Aorta (tissue), 5 donors: ENCODE measurements around the gene PRPF19. TPM values are rescaled to one million over a fixed set of nuclear protein-coding genes. Genes with fewer than 3 reads are reported as not detected.

Experiments
- ATAC-seq: fragments of 200-7000 bp; cut with Tn5 transposase; one replicate; pipeline ENCODE4 v1.9.1; 2022; ENCODE audit warnings: moderate library complexity; ENCODE audit not compliant: low FRiP score
- DNase-seq, 2 donors: peaks; one replicate each; pipeline ENCODE4 v3.0.0-alpha.2; 2020
- H3K27ac ChIP-seq, 2 donors: one replicate each; pipeline ENCODE4 v1.5.1; 2013; ENCODE audit warnings: low read length in 2 of 2, mild to moderate bottlenecking in 2 of 2, moderate library complexity in 2 of 2, control low read depth in 1 of 2, inconsistent platforms in 1 of 2, low read depth in 1 of 2
- H3K27me3 ChIP-seq, 2 donors: one replicate each; pipeline ENCODE4 v1.6.1; 2013; ENCODE audit warnings: control low read depth in 1 of 2, low read length in 1 of 2, mild to moderate bottlenecking in 1 of 2, moderate library complexity in 1 of 2; ENCODE audit not compliant: insufficient read depth in 2 of 2, control insufficient read depth in 1 of 2
- H3K36me3 ChIP-seq, 2 donors: one replicate each; pipeline ENCODE4 v1.6.1; 2013; ENCODE audit warnings: control low read depth in 1 of 2, low read length in 1 of 2, mild to moderate bottlenecking in 1 of 2; ENCODE audit not compliant: insufficient read depth in 2 of 2, control insufficient read depth in 1 of 2
- H3K4me1 ChIP-seq, 2 donors: one replicate each; pipeline ENCODE4 v1.6.1; 2013; ENCODE audit warnings: low read length in 2 of 2, control low read depth in 1 of 2, mild to moderate bottlenecking in 1 of 2, moderate library complexity in 1 of 2; ENCODE audit not compliant: insufficient read depth in 2 of 2, control insufficient read depth in 1 of 2
- H3K4me3 ChIP-seq, 2 donors: one replicate each; pipeline ENCODE4 v1.5.1; 2013; ENCODE audit warnings: low read length in 2 of 2, control low read depth in 1 of 2, mild to moderate bottlenecking in 1 of 2
- H3K9me3 ChIP-seq: one replicate; pipeline ENCODE4 v1.6.1; 2013; ENCODE audit warnings: mild to moderate bottlenecking, low read length; ENCODE audit not compliant: control insufficient read depth
- WGBS, 2 donors: extraction: QIAGEN DNeasy Blood & Tissue Kit; methylation state at CpG; one replicate each; pipeline ENCODE4 v1.1.7; 2013; 5-methylcytosine and 5-hydroxymethylcytosine counted together
- intact Hi-C, 2 donors: fragments of 100-400 bp; cut with DNase I; formaldehyde crosslinking; loops; one replicate each; pipeline versions ENCODE4 v1.14.2 to v1.15.0; 2022
- polyA plus RNA-seq, 2 donors: library from polyadenylated mRNA; stranded (reverse); fragments of 200-250 nt; gene quantifications; one replicate each; pipeline ENCODE4 v1.2.3, GENCODE V29; 2013
- total RNA-seq, 2 donors: library from RNA; stranded (reverse); fragmentation: NEBNext Ultra II Directional; extraction: Animal tissue kit (Norgen Biotek cat#: 25700); gene quantifications; one replicate each; pipeline ENCODE4 v1.2.1, GENCODE V29; 2021
- donor health status: healthy with polysubstance abuse.
- donor health status: Bipolar disorder and iron deficiency.
- donor health status: DM: no; HTN: no; CAD: no.
- donor health status: DM: no; HTN: no; CAD: no.
- donor health status: DM: yes; HTN: yes; CAD: no.

Gene PRPF19
- total and polyA plus RNA-seq, 4 donors, result 31.3 to 55.6 (median 43.5) TPM

- no peaks in the 10 kb centered on the region for H3K27me3 ChIP-seq
- peaks cover 0 to 6% of the 10 kb centered on the region in 2 donors for H3K36me3 ChIP-seq
- H3K4me3 ChIP-seq, result no peak overlapping the region
- no peak for DNase-seq
- no peak for ATAC-seq
- H3K27ac ChIP-seq, result no peak overlapping the region
- 35 to 36% methylated on average over 69 to 78 of the region's 78 CpGs for WGBS, 2 donors
- intact Hi-C loops, result no loop called here
- no peaks in the 10 kb centered on the region for H3K4me1 ChIP-seq
- no peaks in the 10 kb centered on the region for H3K9me3 ChIP-seq
Measured at GRCh38 chr11:60852117-60852981, 54.0 kb downstream of the PRPF19 start.

DNA sequence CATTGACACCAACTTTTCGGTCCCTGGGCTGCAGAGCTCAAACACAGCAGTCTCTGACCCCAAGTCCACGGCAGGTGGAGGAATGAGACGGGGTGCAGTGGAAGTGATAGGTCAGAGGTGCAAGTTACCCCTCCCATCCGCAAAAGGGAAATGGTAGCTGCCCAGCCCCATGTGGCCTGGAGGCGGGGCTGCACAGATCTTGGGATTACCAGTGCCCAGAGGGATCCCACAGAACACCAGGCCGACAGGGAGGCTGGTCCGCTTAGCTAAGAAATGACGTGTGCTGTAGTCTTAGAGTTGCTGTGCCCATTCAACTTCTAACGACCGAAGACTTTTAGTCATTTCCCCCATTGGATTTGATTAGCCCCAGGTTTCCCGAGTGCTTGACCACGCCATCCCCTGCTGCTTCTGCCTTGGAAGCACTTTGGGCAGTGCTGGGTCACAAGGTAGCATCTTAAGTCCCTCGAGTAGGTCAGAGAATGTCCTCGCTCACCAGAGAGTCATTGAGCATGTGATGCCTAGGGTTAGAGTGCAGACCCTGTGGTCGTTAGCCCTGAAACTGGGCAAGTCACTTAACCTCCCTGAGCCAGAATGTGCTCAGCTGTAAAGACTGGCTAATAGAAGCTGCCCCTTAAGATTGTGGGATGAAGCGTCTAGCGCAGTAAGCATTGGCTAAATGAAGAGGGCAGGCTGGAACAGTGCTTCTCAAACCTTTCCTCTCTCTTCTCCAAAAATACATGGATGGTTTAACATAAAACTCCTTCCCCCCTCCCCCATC, 54.9 kb downstream of the PRPF19 start:
- H3K9me3 ChIP-seq, result no peaks in the 10 kb centered on the region
- no peak for DNase-seq
- WGBS, 2 donors, result 92 to 95% methylated on average over 17 of the region's 17 CpGs
- H3K4me1 ChIP-seq, result no peaks in the 10 kb centered on the region
- peaks cover 0 to 6% of the 10 kb centered on the region in 2 donors for H3K36me3 ChIP-seq
- no peak overlapping the region for H3K27ac ChIP-seq
- no peak for ATAC-seq
- intact Hi-C loops, result no loop called here
- H3K27me3 ChIP-seq, result no peaks in the 10 kb centered on the region
- H3K4me3 ChIP-seq, result no peak overlapping the region

- WGBS, 2 donors, result 90 to 91% methylated on average over 29 of the region's 29 CpGs
- H3K9me3 ChIP-seq, result no peaks in the 10 kb centered on the region
- H3K4me1 ChIP-seq, result no peaks in the 10 kb centered on the region
- no peak for DNase-seq
- H3K4me3 ChIP-seq, result no peak overlapping the region
- H3K27me3 ChIP-seq, result no peaks in the 10 kb centered on the region
- H3K36me3 ChIP-seq, result peaks cover 0 to 6% of the 10 kb centered on the region in 2 donors
- H3K27ac ChIP-seq, result no peak overlapping the region
- ATAC-seq, result no peak
- intact Hi-C loops, result loop anchor here in 1 of 2 donors (10.0 kb wide), 1 partner anchor 545 kb away; the partner anchor contains the start of gene TMEM216
Measured at GRCh38 chr11:60849641-60850520, 56.5 kb downstream of the PRPF19 start.

DNA sequence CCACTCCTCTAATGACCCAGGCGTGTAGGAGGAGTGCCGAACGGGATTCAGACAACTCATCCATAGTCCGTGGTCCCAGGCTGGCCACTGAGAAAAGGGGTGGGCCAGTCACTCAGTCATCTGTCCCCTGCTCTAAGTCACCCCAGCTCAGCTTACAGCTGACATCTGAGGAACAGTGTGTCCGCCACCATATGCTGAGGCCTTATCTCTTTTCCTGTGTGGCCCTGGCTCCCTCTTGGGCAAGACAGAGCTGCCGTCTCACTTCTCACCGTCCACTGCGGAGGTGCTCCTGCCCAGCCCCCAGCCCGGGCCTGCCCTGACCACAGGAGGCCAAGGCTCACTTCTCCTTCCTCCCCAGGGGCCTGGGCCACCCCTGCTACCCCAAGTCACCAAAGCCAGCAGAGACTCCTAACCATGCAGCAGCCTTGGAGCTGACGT, 57.7 kb downstream of the PRPF19 start:
- 83 to 84% methylated on average over 10 of the region's 10 CpGs for WGBS, 2 donors
- Histone ChIP-seq H3K36me3 (peaks cover 0 to 6% of the 10 kb centered on the region in 2 donors), H3K27me3 (no peaks in the 10 kb centered on the region), H3K4me3 (no peak overlapping the region), H3K27ac (no peak overlapping the region), H3K9me3 (no peaks in the 10 kb centered on the region), H3K4me1 (peaks cover 0 to 1% of the 10 kb centered on the region in 2 donors)
- DNase-seq (no peak), ATAC-seq (no peak)
- intact Hi-C loops, result loop anchor here in 1 of 2 donors (10.0 kb wide), 1 partner anchor 546 kb away; the partner anchor contains the start of gene TMEM216

GRCh38 chr11:60847896-60848295, 58.5 kb downstream of the PRPF19 start:
- Histone ChIP-seq H3K27me3 (no peaks in the 10 kb centered on the region), H3K9me3 (no peaks in the 10 kb centered on the region), H3K4me3 (no peak overlapping the region), H3K36me3 (peaks cover 0 to 6% of the 10 kb centered on the region in 2 donors), H3K27ac (no peak overlapping the region), H3K4me1 (peaks cover 0 to 4% of the 10 kb centered on the region in 2 donors)
- intact Hi-C loops, result loop anchor here in 1 of 2 donors (10.0 kb wide), 1 partner anchor 547 kb away; the partner anchor contains the start of gene TMEM216
- ATAC-seq (no peak), DNase-seq (no peak)
- WGBS, 2 donors, result 90 to 91% methylated on average over 12 of the region's 12 CpGs

GRCh38 chr11:60847281-60847680, 59.1 kb downstream of the PRPF19 start:
- intact Hi-C loops, result loop anchor here in 1 of 2 donors (10.0 kb wide), 1 partner anchor 548 kb away; the partner anchor contains the start of gene TMEM216
- WGBS, 2 donors, result 70 to 81% methylated on average over 13 of the region's 13 CpGs

DNA sequence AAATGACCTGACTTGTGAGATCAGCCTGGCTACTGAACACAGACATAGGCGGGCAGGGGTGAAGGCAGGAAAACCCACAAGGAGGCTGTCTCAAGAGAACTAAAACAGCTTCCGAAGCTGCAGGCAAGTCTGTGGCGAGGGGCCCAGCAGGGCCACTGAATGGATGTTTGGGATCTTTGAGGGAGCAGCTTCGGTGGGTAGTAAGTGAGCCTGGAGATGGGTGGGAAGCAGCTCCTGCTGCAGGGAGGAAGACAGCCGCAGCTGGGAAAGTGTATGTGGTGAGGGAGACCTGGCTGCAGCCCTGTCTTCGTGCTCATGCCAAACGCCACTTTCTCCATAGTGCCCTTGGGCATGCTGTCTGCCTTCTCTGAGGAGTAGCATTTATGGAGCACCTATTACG, 61.0 kb downstream of the PRPF19 start:
- Histone ChIP-seq H3K27ac (no peak overlapping the region), H3K27me3 (no peaks in the 10 kb centered on the region), H3K9me3 (no peaks in the 10 kb centered on the region), H3K4me3 (no peak overlapping the region), H3K36me3 (peaks cover 0 to 2% of the 10 kb centered on the region in 2 donors), H3K4me1 (peaks cover 0 to 7% of the 10 kb centered on the region in 2 donors)
- no peak for DNase-seq
- ATAC-seq, result no peak
- intact Hi-C loops, result loop anchor here in 1 of 2 donors (10.0 kb wide), 1 partner anchor 549 kb away; the partner anchor contains the start of gene TMEM216
- WGBS, 2 donors, result 84 to 86% methylated on average over 8 of the region's 8 CpGs

More at GRCh38 chr11:60847281-60847680, 59.1 kb downstream of the PRPF19 start:
- H3K36me3 ChIP-seq, result peaks cover 0 to 6% of the 10 kb centered on the region in 2 donors
- no peak overlapping the region for H3K4me3 ChIP-seq
- DNase-seq (no peak), ATAC-seq (no peak)
- H3K27ac ChIP-seq, result no peak overlapping the region
- H3K27me3 ChIP-seq, result no peaks in the 10 kb centered on the region
- H3K4me1 ChIP-seq, result peaks cover 0 to 4% of the 10 kb centered on the region in 2 donors
- no peaks in the 10 kb centered on the region for H3K9me3 ChIP-seq

- DNase-seq (no peak), ATAC-seq (no peak)
- Histone ChIP-seq H3K4me1 (peaks cover 0 to 7% of the 10 kb centered on the region in 2 donors), H3K27me3 (no peaks in the 10 kb centered on the region), H3K27ac (no peak overlapping the region), H3K9me3 (no peaks in the 10 kb centered on the region), H3K4me3 (no peak overlapping the region), H3K36me3 (peaks cover 0 to 2% of the 10 kb centered on the region in 2 donors)
- intact Hi-C loops, result loop anchor here (5.0 to 10.0 kb wide), 4 partner anchors 62 to 550 kb away; partner anchors contain the start of genes PRPF19 (in 2 of the 2), TMEM216 (in 1 of the 2) and VPS37C (in 1 of the 2)
- 48 to 60% methylated on average over 4 of the region's 4 CpGs for WGBS, 2 donors
Measured at GRCh38 chr11:60844870-60845221, 61.5 kb downstream of the PRPF19 start.
